Measurements from ENCODE around the gene TCF12. TPM values are rescaled to one million over a fixed set of nuclear protein-coding genes. Genes with fewer than 3 reads are reported as not detected.

TCF12 gene
- total RNA-seq, 1 experiment from 2014 or later: 76.7 TPM

DNA sequence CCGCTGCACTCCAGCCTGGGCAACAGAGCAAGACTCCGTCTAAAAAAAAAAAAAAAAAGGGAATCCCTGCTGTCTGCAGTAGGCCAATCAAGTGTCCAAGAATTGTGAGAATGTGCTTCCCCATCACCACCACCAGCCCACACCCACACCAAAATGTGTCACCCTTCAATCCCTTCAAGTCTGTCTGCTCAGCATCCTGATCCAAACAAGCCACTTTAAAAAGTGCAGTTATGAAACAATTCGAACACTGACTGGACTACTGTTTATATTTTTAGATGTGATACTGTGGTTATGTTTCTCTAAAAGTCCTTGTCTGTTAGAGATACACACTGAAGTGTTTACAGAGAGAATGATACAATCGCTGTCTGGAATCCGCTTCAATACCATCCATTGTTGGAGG, 379.8 kb downstream of the TCF12 start:
- Histone ChIP-seq H3K18ac (ENCODE audit: insufficient read length, low read depth, low read length) (no peak overlapping the region), H2BK120ac (ENCODE audit: low read depth, low read length, poor library complexity, severe bottlenecking) (no peak overlapping the region), H4K91ac (ENCODE audit: insufficient read length, low read depth, low read length) (no peak overlapping the region), H2BK20ac (ENCODE audit: low read depth, low read length, poor library complexity, severe bottlenecking) (no peak overlapping the region), H3K23me2 (ENCODE audit: insufficient read length, low read depth, low read length, poor library complexity, severe bottlenecking) (no peaks in the 10 kb centered on the region), H3K14ac (ENCODE audit: insufficient read depth, low read length) (no peak overlapping the region), H3K4me1 (ENCODE audit: insufficient read depth, low read length) (peaks cover 10% of the 10 kb centered on the region; the same call in 1 of the 2 replicates), H3K27ac (ENCODE audit: insufficient read length, low read depth, low read length) (no peak overlapping the region), H4K20me1 (ENCODE audit: control insufficient read depth, insufficient read depth, insufficient read length) (no peaks in the 10 kb centered on the region), H3K79me1 (ENCODE audit: insufficient read depth, low read depth, low read length, poor library complexity, severe bottlenecking) (no peaks in the 10 kb centered on the region), H4K8ac (replicated peaks; ENCODE audit: insufficient read length, low read depth, low read length) (no peak overlapping the region), H3K9me3 (ENCODE audit: control insufficient read depth, low read depth, low read length) (no peaks in the 10 kb centered on the region), H2AK5ac (ENCODE audit: insufficient read length, low read length) (no peak overlapping the region), H3K27me3 (ENCODE audit: insufficient read depth, low read length) (no peaks in the 10 kb centered on the region), H3K9ac (ENCODE audit: extremely low read depth, insufficient read length, low read length) (no peak overlapping the region), H3K56ac (ENCODE audit: insufficient read length, low read depth, low read length) (no peak overlapping the region), H2BK5ac (ENCODE audit: insufficient read length, low read length) (no peak overlapping the region), H2AFZ (ENCODE audit: low read length) (no peak overlapping the region), H4K5ac (ENCODE audit: insufficient read length, low read depth, low read length) (no peak overlapping the region), H3K23ac (ENCODE audit: insufficient read length, low read depth, low read length) (no peak overlapping the region), H3K4me2 (ENCODE audit: insufficient read depth, insufficient read length, low read length) (no peak overlapping the region), H2BK15ac (ENCODE audit: low read depth, low read length) (no peak overlapping the region), H3T11ph (ENCODE audit: low read length) (no peak overlapping the region), H2BK12ac (ENCODE audit: insufficient read length, low read depth, low read length) (no peak overlapping the region), H3K4ac (ENCODE audit: low read depth, low read length) (no peak overlapping the region), H3K79me2 (ENCODE audit: insufficient read depth, low read length) (no peaks in the 10 kb centered on the region)
- TF ChIP-seq, protein P1, sequence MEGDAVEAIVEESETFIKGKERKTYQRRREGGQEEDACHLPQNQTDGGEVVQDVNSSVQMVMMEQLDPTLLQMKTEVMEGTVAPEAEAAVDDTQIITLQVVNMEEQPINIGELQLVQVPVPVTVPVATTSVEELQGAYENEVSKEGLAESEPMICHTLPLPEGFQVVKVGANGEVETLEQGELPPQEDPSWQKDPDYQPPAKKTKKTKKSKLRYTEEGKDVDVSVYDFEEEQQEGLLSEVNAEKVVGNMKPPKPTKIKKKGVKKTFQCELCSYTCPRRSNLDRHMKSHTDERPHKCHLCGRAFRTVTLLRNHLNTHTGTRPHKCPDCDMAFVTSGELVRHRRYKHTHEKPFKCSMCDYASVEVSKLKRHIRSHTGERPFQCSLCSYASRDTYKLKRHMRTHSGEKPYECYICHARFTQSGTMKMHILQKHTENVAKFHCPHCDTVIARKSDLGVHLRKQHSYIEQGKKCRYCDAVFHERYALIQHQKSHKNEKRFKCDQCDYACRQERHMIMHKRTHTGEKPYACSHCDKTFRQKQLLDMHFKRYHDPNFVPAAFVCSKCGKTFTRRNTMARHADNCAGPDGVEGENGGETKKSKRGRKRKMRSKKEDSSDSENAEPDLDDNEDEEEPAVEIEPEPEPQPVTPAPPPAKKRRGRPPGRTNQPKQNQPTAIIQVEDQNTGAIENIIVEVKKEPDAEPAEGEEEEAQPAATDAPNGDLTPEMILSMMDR (conservative IDR thresholded peaks at IDR 0.05): no peak
- no peak overlapping the region for H3K4me3 Mint-ChIP-seq
- no peaks in the 10 kb centered on the region; the same call in 1 of the 2 replicates for H3K27me3 Mint-ChIP-seq (ENCODE audit: low read depth)
- peaks cover 25 to 29% of the 10 kb centered on the region in 2 experiments for H3K4me1 Mint-ChIP-seq
- H3K27ac Mint-ChIP-seq: peak overlapping the region in 1 of 3 experiments; percentile 21; a peak in 2 of 7 replicates
- no CpG with 5 or more reads among the region's 5 CpGs for WGBS (ENCODE audit: extremely low coverage, insufficient read length, low lambda C conversion rate)
- DNase-seq: no peak
- H3K9me3 Mint-ChIP-seq: no peaks in the 10 kb centered on the region
- no peaks in the 10 kb centered on the region for H3K36me3 Mint-ChIP-seq (ENCODE audit: insufficient read depth in 1 of 3, low read depth in 3 of 3)

Measured in H9 (cell line).